ENCODE measurements around the gene MICALL1.
A peak's percentile ranks its signal among the peaks of the same experiment; 100 is the strongest.
"Not testable (repeated sequence)": the region's sequence is repeated elsewhere in the genome, so short reads cannot be mapped to it uniquely, and the experiment has no call there.

Gene MICALL1

DNA sequence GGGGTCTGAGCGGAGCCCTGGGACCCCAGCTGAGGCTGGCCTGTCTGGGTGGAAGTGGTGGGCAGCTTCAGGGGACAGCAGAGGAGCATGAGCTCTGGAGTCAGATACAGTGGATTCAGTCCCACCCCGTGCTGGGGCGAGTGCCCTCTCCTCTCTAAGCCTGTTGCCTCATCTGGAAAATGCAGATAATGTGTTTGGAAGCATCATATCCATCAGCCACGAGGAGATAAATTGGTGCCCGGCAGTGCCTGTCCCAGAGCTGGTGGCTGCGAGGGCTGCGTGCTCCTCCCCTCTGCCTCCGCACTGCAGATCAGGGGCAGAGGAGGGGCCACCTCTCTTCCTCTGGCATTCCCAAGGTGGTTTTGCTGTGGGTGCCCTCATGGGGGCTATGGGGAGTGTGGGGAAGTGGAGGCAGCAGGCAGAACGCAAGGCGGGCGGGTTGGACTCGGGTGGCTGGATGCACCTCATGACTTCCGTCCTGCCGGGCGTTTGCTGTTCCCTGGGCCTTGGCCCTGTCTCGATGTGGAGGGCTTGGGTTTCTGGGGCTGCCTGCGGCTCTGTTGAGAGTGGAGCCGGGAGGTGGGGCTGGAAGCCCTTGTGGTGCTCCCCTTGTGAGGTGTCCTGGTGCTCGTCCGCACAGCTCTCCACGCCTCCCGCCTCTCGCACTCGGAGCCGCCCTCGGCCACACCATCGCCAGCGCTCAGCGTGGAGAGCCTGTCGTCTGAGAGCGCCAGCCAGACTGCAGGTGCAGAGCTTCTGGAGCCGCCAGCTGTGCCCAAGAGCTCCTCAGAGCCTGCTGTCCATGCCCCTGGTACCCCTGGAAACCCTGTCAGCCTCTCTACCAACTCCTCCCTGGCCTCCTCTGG lies 20.9 kb downstream of the MICALL1 start:
- no peak for DNase-seq (ENCODE audit: low spot score)

DNA sequence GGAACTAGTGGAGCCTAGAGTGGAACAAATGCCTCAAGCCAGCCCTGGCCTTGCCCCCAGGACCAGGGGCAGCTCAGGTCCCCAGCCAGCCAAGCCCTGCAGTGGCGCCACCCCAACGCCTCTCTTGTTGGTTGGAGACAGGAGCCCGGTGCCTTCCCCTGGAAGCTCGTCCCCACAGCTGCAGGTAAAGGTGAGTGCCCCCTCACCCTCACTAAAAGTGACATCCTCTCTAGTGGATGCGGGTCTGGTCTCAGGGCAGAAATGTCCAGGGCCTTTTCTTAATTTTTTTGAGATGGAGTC lies 21.5 kb downstream of the MICALL1 start:
- DNase-seq (ENCODE audit: low spot score) = no peak

DNA sequence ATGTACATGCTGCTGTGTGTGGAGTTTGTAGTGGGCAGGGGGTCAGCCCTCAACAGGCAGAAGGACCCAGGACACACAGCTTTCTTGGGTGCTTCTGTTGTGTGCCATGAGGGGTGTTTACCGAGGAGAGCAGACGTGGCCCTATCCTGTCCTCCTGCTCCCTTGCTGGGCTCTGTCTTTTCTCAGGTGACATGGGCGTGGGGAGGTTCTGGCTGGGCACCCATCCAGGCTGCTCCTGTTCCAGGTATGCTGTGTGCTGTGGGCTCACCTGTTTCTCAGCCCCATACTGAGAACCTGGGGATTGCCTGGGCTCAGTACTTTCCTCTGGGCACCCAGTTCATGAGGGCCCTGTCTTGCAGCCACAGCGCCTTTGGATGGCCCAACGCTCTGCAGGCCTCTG lies 23.3 kb downstream of the MICALL1 start:
- DNase-seq (ENCODE audit: low spot score) = no peak

DNA sequence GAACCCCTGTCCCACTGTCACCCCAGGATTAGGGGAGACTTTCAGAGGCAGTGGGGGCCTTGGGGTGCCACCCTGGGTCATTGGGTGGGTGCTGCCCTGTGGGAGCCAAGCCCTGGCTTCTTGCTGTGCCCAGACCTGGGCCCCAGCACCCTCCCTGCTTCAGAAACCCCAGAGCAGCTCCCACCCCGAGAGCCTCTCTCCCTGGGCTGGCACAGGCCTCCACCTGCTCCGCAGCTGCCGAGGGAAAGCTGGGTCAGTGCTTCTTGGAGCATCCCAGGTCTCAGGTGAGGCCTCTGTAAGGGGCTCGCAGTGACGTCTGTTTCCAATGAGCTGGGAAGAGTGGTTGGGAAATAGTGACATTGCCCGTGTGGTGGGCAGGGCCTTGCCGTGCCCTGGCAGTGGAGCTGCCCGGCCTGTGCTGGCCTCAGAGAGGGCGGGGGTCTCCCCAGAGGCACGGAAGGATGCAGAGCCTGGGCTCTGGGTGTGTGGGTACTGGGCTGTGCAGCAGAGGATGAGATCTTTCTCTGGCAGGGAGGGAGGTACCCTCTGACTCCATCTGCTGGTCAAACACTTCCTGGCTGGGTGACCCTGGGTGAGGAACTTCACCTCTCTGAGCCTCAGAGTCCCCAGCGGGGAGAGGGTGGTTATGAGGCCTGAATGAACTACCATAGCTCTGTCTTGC lies 24.3 kb downstream of the MICALL1 start:
- DNase-seq (ENCODE audit: low spot score) = no peak

DNA sequence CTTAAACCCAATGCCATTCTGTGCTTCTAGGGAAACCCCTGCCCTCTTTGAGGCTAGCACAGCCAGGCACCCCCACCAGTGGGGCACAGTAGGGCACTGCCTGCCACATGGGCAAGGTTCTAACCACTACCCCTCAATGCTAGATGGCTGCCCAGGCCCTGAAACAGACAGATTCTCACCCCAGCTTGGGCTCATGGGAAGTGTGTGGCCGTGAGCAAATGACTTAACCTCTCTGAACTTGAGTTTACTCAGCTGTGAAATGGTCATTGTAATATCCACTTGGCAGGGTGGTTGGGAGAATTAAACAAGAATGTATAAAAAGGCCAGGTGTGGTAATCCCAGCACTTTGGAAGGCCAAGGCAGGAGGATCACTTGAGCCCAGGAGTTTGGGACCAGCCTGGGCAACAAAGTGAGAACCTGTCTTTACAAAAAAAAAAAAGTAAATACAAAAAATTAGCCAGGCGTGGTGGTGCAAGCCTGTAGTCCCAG lies 24.9 kb downstream of the MICALL1 start:
- DNase-seq (ENCODE audit: low spot score) = no peak

DNA sequence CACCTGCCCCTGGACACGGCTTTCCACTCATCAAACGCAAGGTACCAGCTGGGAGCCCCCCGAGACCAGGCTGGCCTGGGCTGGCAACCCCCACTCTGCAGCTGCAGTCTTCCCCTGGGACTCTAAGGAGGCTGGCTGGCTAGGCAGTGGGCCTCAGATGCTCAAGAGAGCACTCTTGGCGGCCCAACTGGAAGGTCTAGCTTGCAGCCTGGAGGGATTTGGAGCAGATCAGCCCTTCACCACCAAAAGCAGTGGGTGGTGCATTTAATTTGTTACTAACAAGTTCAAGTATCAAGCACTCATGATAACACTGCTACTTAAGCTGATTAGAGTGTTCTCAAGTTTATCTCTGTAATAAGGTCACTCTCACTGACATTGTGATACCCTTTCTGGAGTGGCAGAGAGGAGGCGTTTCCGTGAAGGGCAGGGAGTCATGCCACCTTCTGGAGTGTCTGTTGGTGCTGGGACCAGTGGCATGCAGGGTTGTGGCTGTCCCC lies 25.8 kb downstream of the MICALL1 start:
- no peak for DNase-seq (ENCODE audit: low spot score)

DNA sequence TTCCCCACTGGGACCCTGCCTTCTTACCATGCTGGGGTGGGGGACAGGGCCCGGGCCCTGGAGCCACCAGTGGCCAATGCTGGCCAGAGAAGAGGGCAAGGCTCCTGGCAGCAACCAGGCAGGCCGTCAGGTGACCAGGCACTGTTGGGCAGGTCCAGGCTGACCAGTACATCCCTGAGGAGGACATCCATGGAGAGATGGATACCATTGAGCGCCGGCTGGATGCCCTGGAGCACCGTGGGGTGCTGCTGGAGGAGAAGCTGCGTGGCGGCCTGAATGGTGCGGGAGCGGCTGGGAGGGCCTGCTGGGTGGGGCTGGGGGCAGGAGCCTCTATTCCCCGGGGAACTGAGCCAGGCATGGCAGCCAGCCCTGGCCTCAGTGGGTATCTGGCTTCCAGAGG lies 26.3 kb downstream of the MICALL1 start:
- no peak for DNase-seq (ENCODE audit: low spot score)

DNA sequence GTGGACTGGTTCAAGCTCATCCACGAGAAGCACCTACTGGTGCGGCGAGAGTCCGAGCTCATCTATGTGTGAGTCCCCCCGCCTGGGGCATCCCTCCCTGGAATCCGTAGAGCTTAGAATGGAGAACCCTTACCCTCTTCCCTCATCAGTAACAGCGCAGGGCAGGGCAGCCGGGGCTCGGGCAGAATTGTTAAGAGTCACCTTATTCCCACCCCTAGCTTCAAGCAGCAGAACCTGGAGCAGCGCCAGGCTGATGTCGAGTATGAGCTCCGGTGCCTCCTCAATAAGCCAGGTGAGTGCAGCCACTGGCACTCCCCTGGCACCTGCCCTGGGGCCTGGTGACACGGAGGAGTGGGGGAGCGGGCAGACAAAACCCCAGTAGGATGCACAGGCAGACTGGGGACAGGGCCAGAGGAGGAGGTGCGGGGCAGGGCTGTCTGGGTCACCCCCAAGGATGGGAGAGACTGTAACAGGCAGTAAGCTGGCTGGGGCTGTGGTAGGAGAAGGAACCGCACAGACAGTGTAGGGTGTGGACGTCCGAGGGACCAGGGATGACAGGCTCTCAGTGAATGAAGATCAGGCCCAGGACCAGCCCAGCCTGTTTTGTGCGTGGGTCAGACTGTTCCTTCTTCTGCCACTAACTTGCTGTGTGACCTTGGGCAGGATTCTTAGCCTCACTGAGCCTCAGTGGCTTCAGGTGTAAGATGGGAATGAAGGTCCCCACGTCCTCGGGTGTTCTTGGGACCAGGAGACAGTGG lies 26.9 kb downstream of the MICALL1 start:
- no peak for DNase-seq (ENCODE audit: low spot score)

DNA sequence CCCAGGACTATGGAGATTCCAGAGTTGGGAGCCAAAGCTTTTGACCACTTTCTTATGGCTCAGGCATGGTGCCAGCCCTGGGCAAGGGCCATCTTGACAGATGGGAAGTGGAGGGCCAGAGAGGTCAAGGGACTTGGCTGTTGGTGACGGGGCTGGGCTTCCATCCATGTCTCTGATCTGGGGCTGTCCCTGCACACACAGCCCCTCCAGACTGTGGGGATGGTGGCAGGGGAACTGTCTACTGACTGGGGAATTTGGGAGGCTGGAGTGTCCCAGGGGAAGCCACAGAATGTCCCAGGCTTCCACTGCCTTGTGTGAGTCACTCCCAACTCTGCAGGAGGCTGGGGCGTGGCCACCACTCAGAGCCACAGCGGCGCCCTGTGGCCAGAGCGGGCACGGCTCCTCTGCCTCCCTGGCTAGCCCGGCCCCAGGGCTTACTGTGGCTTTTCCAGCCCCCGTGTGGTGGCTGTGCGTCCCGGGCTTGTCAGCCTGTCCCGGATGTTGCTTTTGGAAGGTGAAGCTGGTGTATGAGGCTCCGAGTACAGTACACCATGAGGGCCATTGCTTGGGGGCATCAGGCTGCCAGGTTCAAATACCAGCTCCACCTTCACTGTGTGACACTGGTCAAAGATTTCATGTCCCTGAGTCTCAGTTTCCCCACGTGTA lies 27.7 kb downstream of the MICALL1 start:
- peak; percentile 81 for DNase-seq (ENCODE audit: low spot score)

DNA sequence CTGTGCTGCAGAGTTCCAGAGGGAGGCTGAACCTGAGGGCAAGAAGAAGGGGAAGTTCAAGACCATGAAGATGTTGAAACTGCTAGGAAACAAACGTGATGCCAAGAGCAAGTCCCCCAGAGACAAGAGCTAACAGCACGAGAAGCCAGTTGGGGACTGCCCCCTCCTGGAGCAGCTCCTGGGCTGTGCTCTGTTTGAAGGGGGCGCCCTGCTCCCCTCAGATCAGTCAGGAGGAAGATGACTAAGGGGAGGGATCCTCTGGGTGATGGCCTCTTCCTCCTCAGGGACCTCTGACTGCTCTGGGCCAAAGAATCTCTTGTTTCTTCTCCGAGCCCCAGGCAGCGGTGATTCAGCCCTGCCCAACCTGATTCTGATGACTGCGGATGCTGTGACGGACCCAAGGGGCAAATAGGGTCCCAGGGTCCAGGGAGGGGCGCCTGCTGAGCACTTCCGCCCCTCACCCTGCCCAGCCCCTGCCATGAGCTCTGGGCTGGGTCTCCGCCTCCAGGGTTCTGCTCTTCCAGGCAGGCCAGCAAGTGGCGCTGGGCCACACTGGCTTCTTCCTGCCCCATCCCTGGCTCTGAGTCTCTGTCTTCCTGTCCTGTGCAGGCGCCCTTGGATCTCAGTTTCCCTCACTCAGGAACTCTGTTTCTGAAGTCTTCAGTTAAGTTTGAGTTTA lies 34.7 kb downstream of the MICALL1 start:
- no peak for DNase-seq (ENCODE audit: low spot score)

DNA sequence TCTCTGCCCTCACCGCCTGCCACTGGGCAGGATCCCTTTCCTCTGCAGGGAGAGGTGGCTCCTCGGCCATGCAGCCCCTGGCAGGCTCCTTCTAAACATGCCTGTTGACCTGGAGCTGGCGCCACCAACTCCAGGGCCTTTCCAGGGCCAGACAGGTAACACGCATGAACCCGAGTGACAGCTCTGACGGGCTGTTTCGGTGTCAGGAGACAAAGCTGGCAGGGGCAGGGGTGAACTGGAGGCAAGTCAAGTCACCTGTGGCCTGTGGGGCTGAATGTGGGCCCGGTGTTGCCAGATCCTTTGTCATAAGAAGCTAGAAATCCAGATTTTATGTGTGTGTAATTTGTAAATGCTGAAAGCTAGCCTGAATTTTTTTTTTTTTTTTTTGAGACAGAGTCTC lies 36.0 kb downstream of the MICALL1 start:
- no peak for DNase-seq (ENCODE audit: low spot score)

DNA sequence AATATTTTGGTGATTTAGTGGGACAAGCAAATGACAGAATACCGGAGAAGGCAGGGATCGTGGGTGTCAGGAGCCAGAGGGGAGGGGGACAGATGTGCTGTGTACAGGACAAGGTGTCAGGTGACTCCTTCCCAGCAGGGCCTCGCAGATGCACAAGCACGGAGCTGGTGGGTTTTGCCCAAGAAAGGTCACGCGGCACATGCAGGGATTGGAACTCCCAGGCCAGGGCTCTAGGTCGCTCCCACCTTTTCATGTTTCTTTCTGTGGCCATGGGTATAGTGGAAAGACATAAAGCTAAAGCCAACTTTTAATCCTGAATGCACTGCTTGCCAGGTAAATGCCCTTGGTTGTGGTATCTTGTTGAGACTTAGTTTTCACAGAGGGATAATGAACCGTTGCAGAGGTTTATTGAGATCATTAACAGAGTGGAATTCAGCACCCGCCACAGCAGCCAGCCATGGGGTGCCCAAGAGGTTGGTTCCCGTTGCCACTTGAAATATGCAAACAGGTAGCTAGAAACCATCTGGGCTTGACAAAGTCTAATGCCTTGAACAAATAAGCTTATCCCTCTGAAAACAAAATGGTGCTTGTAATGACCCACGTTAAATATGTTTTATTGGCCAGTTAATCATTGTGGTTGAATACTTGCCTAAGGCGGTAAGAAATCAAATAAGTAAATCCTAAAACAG lies 37.2 kb downstream of the MICALL1 start:
- no peak for DNase-seq (ENCODE audit: low spot score)

DNA sequence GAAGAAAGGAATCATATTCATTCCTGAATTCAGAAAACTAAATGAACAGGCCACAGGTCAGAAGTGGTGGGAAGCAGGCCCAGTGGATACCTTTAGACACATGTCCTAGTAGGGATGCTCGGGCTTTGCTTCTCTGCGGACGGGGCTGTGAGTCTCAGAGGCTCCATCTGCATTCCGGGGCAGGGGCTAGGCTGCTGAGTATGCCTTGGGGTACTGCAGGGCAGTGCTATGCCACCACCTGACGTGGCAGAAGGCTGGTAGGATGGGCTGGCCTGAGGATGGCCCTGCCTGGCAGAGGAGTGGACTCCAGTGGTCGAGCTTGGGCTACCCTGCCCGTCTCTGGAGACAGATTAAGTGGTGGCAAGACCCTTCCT lies 37.7 kb downstream of the MICALL1 start:
- no peak for DNase-seq (ENCODE audit: low spot score)

DNA sequence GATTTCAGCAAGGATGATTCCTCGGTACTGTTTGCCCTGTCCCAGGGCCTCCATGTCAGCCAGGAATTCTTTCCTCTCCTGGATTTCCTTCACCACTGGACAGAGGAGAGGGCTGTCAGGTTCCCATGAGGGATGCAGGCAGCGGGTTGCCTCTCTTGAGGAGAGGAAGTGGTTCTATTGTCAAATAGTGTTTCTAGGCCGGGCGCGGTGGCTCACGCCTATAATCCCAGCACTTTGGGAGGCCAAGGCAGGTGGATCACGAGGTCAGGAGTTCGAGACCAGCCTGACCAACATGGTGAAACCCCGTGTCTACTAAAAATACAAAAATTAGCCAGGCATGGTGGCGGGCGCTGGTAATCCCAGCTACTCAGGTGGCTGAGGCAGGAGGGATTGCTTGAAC lies 38.3 kb downstream of the MICALL1 start:
- not testable (repeated sequence) for DNase-seq (ENCODE audit: low spot score)

DNA sequence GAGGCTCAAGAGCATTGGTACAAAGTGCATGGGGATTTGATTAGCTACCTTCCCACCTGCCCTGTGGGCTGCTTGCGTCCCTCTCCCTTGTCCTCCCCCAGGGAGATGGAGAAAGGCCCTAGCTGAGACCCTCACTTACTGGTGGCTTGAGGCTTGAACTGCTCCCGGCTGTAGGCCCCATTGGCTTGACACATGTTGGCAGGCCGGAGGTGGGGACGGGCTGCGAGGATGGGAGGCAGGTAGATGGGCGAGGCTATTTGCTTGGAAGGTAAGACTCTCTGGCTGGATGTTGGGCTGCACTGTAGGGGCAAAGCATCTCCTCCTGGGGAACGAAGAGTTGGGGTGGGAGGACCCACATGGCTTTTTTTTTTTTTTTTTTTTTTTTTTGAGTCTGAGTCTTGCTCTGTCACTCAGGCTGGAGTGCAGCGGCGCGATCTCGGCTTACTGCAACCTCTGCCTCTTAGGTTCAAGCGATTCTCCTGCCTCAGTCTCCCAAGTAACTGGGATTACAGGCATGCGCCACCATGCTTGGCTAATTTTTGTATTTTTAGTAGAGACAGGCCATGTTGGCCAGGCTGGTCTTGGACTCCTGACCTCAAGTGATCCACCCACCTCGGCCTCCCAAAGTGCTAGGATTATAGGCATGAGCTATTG lies 41.2 kb downstream of the MICALL1 start:
- DNase-seq (ENCODE audit: low spot score) = not testable (repeated sequence)

DNA sequence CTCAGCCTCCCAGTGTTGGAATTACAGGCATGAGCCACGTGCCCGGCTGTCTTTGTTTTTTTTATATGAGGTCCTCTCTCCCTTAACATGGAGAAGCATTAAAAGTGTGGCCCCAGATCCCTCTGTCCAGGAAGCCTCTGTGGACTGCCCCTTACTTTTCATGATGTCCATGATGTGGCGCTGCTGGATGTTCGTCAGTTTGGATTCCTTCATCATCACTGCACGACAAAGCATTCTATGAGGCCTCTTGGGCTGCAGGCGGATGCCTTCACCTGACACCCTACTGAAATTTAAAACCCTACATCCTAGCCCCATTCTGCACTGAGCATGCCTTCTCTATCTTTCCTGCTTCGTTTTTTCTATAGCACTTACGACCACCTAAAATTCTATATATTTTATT lies 45.2 kb downstream of the MICALL1 start:
- no peak for DNase-seq (ENCODE audit: low spot score)

DNA sequence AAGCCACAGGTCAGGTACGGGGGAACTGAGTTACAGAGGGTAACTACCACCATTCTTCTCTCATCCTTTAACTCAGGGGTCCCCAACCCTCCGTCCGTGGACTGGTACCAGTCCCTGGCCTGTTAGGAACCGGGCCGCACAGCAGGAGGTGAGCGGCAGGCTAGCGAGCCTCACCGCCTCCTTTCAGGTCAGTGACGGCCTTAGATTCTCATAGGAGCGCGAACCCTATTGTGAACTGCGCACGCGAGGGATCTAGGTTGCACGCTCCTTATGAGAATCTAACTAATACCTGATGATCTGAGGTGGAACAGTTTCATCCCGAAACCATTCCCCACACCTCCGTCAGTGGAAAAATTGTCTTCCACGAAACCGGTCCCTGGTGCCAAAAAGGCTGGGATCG lies 46.5 kb downstream of the MICALL1 start:
- not testable (repeated sequence) for DNase-seq (ENCODE audit: low spot score)

DNA sequence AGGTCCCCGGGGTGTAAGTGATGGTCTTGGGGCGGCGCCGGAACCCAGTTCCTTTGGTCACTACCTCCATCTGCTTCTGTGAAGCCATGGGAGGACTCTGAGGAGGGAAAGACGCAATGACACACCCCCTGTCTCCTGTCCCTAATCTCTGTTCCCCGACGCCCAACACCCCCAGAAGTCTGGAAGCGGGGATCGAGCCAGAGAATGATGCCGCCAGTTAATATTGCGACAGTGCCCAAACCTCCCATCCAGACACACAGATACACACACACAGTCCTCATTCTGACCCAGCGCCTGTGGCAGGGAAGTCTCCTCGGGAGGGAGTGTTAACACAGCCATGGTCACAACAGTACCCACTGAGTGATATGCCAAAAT lies 47.0 kb downstream of the MICALL1 start:
- DNase-seq (ENCODE audit: low spot score) = no peak

DNA sequence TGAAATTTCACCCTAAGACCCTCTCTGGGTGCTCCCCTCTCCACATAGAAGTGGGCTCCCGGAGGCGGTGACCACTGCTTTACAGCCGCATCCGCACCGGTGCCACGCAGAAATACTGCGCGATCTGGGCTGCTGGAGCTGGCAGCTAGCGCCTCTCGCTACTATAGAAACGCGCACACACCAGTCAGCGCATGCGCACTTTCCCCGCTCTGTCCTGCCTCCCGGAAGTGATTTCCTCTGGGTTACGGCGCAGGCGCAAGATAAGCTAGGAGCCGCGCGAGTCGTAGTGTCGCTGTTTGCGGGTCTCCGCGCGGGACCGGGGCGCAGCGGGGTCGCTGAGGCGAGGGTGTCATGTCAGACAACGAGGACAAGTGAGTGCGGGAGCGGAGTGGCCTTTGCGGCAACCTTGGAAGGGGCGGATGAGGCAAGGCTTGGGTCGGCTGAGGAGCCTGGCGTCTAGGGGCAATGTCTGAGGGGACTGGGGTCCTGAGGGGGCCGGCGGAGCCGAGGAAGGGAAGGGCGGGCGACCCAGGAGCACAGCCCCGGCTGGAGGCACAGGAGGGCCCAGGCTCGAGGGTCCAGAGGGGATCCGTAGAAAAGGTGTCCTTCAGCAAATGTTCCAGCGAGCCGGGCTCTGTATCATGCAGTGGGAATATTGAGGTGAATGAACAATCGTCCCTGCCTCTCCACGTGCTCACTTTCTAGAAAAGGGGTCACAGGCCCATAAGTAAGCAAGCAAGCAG lies 47.5 kb downstream of the MICALL1 start, which contains the start of the genes C22orf23 and POLR2F:
TSS of gene C22orf23 (minus strand) at position 165 of the 743 bp plus-strand sequence. CDS start 452 bp downstream, outside the sequence.
TSS of gene POLR2F (plus strand) at position 263 of the 743 bp plus-strand sequence. CDS start at position 352, 89 bp downstream.
- DNase-seq (ENCODE audit: low spot score) = peak; percentile 97
